ENCODE measurements around the gene DYRK2.

DNA sequence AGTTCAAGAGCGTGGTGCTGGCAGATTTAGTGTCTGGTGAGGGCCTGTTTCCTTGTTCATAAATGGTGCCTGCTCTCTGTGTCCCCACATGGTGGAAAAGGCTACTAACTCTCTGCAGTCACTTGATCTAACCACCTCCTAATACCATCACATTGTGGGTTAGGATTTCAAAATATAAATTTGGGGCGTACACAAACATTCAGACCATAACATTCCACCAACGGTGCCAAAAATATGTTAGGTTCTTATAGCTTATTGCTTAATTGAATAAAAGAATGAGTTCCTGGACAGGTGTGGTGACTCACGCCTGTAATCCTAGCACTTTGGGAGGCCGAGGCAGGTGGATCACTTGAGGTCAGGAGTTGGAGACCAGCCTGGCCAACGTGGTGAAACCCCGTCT is 3.4 kb upstream of the DYRK2 start:
- no peak for TF ChIP-seq JUND (IDR thresholded peaks at IDR 0.05)
- TF ChIP-seq, protein P1, sequence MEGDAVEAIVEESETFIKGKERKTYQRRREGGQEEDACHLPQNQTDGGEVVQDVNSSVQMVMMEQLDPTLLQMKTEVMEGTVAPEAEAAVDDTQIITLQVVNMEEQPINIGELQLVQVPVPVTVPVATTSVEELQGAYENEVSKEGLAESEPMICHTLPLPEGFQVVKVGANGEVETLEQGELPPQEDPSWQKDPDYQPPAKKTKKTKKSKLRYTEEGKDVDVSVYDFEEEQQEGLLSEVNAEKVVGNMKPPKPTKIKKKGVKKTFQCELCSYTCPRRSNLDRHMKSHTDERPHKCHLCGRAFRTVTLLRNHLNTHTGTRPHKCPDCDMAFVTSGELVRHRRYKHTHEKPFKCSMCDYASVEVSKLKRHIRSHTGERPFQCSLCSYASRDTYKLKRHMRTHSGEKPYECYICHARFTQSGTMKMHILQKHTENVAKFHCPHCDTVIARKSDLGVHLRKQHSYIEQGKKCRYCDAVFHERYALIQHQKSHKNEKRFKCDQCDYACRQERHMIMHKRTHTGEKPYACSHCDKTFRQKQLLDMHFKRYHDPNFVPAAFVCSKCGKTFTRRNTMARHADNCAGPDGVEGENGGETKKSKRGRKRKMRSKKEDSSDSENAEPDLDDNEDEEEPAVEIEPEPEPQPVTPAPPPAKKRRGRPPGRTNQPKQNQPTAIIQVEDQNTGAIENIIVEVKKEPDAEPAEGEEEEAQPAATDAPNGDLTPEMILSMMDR (IDR thresholded peaks at IDR 0.05; ENCODE audit: low read depth, low read length, missing input control) = no peak
- no peak for TF ChIP-seq RXRA (IDR thresholded peaks at IDR 0.05)
- no peak for TF ChIP-seq TAF1 (conservative IDR thresholded peaks at IDR 0.05)
- no peak for TF ChIP-seq SP1 (IDR thresholded peaks at IDR 0.05)
- TF ChIP-seq, protein P2, sequence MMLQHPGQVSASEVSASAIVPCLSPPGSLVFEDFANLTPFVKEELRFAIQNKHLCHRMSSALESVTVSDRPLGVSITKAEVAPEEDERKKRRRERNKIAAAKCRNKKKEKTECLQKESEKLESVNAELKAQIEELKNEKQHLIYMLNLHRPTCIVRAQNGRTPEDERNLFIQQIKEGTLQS (IDR thresholded peaks at IDR 0.05) = no peak

All from liver (tissue), 3 donors.